Ascending aorta (tissue), 2 donors: Measurements from ENCODE around the gene NPR2. TPM values are rescaled to one million over a fixed set of nuclear protein-coding genes. Genes with fewer than 3 reads are reported as not detected.
A peak's percentile ranks its signal among the peaks of the same experiment; 100 is the strongest.

Source experiments
- DNase-seq, 2 donors: peaks; one replicate each; pipeline ENCODE4 v3.0.0-alpha.2; 2019; ENCODE audit warnings: low spot score in 2 of 2
- H3K27ac ChIP-seq, 2 donors: fragments of 200-600 bp; sonication (generic); one replicate each; pipeline ENCODE4 v1.5.1; 2016 to 2017; ENCODE audit warnings: mild to moderate bottlenecking in 1 of 2
- H3K27me3 ChIP-seq: fragments of 200-600 bp; sonication (generic); one replicate; pipeline ENCODE4 v1.5.1; 2017
- H3K36me3 ChIP-seq, 2 donors: fragments of 200-600 bp; sonication (generic); one replicate each; pipeline ENCODE4 v1.5.1; 2016
- H3K4me1 ChIP-seq, 2 donors: fragments of 200-600 bp; sonication (generic); one replicate each; pipeline ENCODE4 v1.5.1; 2016 to 2017; ENCODE audit warnings: mild to moderate bottlenecking in 1 of 2
- H3K4me3 ChIP-seq, 2 donors: fragments of 200-600 bp; sonication (generic); one replicate each; pipeline ENCODE4 v1.5.1; 2016 to 2017; ENCODE audit warnings: mild to moderate bottlenecking in 1 of 2
- H3K9me3 ChIP-seq, 2 donors: fragments of 200-600 bp; sonication (generic); one replicate each; pipeline ENCODE4 v1.5.1; 2016
- CTCF ChIP-seq, 3 experiments: fragments of 200-600 bp in 2 of 3; fragments of 450-650 bp in 1 of 3; sonication (generic) in 2 of 3; IDR thresholded peaks; one replicate each; pipeline ENCODE4 v1.5.1; 2016 to 2019; ENCODE audit warnings: antibody characterized with exemption in 3 of 3, mild to moderate bottlenecking in 1 of 3, moderate library complexity in 1 of 3
- intact Hi-C: fragments of 100-400 bp; cut with DNase I; formaldehyde crosslinking; loops from one replicate; pipeline ENCODE4 v1.15.1; 2023
- total RNA-seq: library from RNA; depleted of rRNA; stranded (reverse); fragments of >200 nt; gene quantifications from one replicate; pipeline ENCODE4 v1.1.0, GENCODE V29; 2016

Gene NPR2
- total RNA-seq, 1 donor from 2014 or later: 7.3 TPM

- Histone ChIP-seq H3K9me3 (no peaks in the 10 kb centered on the region), H3K4me3 (peak overlapping the region in 1 of 2 donors; percentile 71), H3K4me1 (peaks cover 5 to 31% of the 10 kb centered on the region in 2 donors), H3K27ac (peak overlapping the region; percentile 98), H3K27me3 (no peaks in the 10 kb centered on the region), H3K36me3 (peaks cover 11 to 18% of the 10 kb centered on the region in 2 donors)
- intact Hi-C loops: loop anchor here (2.0 to 5.0 kb wide), 3 partner anchors 25 to 69 kb away; partner anchors contain the start of genes CREB3, FAM221B, HINT2 and TLN1
- TF ChIP-seq CTCF (IDR thresholded peaks at IDR 0.05): no peak
- DNase-seq: no peak
Observed at GRCh38 chr9:35757892-35758275, 33.5 kb upstream of the NPR2 start.

- intact Hi-C loops: loop anchor here (5.0 kb wide), 1 partner anchor 69 kb away; the partner anchor contains the start of genes FAM221B and TMEM8B
- H3K27me3 ChIP-seq: no peaks in the 10 kb centered on the region
- H3K9me3 ChIP-seq: no peaks in the 10 kb centered on the region
- no peak for TF ChIP-seq CTCF (IDR thresholded peaks at IDR 0.05)
- H3K4me1 ChIP-seq: peaks cover 5 to 31% of the 10 kb centered on the region in 2 donors
- DNase-seq: no peak
- peaks cover 6 to 11% of the 10 kb centered on the region in 2 donors for H3K36me3 ChIP-seq
- H3K27ac ChIP-seq: peak overlapping the region; percentile 98
- H3K4me3 ChIP-seq: peak overlapping the region in 1 of 2 donors; percentile 71
Observed at GRCh38 chr9:35758475-35759050, 32.8 kb upstream of the NPR2 start.

- no peak for DNase-seq
- H3K27me3 ChIP-seq: no peaks in the 10 kb centered on the region
- intact Hi-C loops: loop anchor here (5.0 kb wide), 1 partner anchor 68 kb away; the partner anchor contains the start of genes FAM221B and TMEM8B
Observed at GRCh38 chr9:35759795-35760194, 31.6 kb upstream of the NPR2 start.

GRCh38 chr9:35760651-35761050 lies 30.7 kb upstream of the NPR2 start:
- intact Hi-C loops: no loop called here
- H3K27ac ChIP-seq: peak overlapping the region; percentile 35 to 98

More at GRCh38 chr9:35759795-35760194, 31.6 kb upstream of the NPR2 start:
- TF ChIP-seq CTCF (IDR thresholded peaks at IDR 0.05): no peak
- Histone ChIP-seq H3K36me3 (no peaks in the 10 kb centered on the region), H3K9me3 (no peaks in the 10 kb centered on the region), H3K4me3 (no peak overlapping the region), H3K4me1 (peaks cover 5 to 31% of the 10 kb centered on the region in 2 donors), H3K27ac (peak overlapping the region; percentile 98)

GRCh38 chr9:35763181-35763580 lies 28.2 kb upstream of the NPR2 start:
- intact Hi-C loops: no loop called here
- Histone ChIP-seq H3K4me3 (no peak overlapping the region), H3K36me3 (no peaks in the 10 kb centered on the region), H3K27ac (no peak overlapping the region), H3K4me1 (peaks cover 0 to 22% of the 10 kb centered on the region in 2 donors), H3K27me3 (no peaks in the 10 kb centered on the region), H3K9me3 (no peaks in the 10 kb centered on the region)
- no peak for DNase-seq
- TF ChIP-seq CTCF (IDR thresholded peaks at IDR 0.05): no peak

More at GRCh38 chr9:35760651-35761050, 30.7 kb upstream of the NPR2 start:
- Histone ChIP-seq H3K9me3 (no peaks in the 10 kb centered on the region), H3K36me3 (no peaks in the 10 kb centered on the region), H3K4me3 (no peak overlapping the region), H3K27me3 (no peaks in the 10 kb centered on the region), H3K4me1 (peaks cover 5 to 31% of the 10 kb centered on the region in 2 donors)
- no peak for TF ChIP-seq CTCF (IDR thresholded peaks at IDR 0.05)
- peak in 1 of 2 donors; percentile 73 for DNase-seq
